OCI-LY7 (cell line): ENCODE measurements around the gene ANKRD13C.

ENCODE experiments used
- CTCF ChIP-seq: fragments of 200-600 bp; sonication (generic); conservative IDR thresholded peaks from 2 replicates; pipeline ENCODE4 v1.5.1; 2014; ENCODE audit warnings: mild to moderate bottlenecking, antibody characterized with exemption, low read length, moderate library complexity, mixed read lengths
- EZH2phosphoT487 ChIP-seq: fragments of 200-600 bp; sonication (generic); IDR thresholded peaks from 2 replicates; pipeline ENCODE4 v1.6.1; 2018; ENCODE audit warnings: low read depth, borderline replicate concordance, mild to moderate bottlenecking, mixed run types, antibody characterized with exemption, low read length, moderate library complexity, mixed read lengths

- TF ChIP-seq CTCF (no peak), EZH2phosphoT487 (no peak)
Observed at GRCh38 chr1:70314706-70315304, 39.7 kb downstream of the ANKRD13C start.
